KMS-11 (cell line): ENCODE data around the gene LIPM.

ENCODE experiments used
- H2AFZ ChIP-seq: fragments of 200-600 bp; sonication (generic); 2 replicates; pipeline ENCODE4 v1.6.1; 2016; ENCODE audit warnings: antibody characterized with exemption, mixed run types, low read depth
- H3K27ac ChIP-seq: fragments of 200-600 bp; sonication (generic); 2 replicates; pipeline ENCODE4 v1.6.1; 2016; ENCODE audit warnings: mild to moderate bottlenecking, mixed run types
- H3K27me3 ChIP-seq: fragments of 200-600 bp; sonication (generic); 2 replicates; pipeline ENCODE4 v1.6.1; 2017; ENCODE audit warnings: mild to moderate bottlenecking, low read depth, mixed run types, moderate library complexity; ENCODE audit not compliant: insufficient read depth
- H3K36me3 ChIP-seq: fragments of 200-600 bp; sonication (generic); 2 replicates; pipeline ENCODE4 v1.6.1; 2017; ENCODE audit warnings: mild to moderate bottlenecking, mixed run types; ENCODE audit not compliant: insufficient read depth
- H3K4me1 ChIP-seq: fragments of 200-600 bp; sonication (generic); 2 replicates; pipeline ENCODE4 v1.6.1; 2016; ENCODE audit warnings: mild to moderate bottlenecking, low read depth, mixed run types; ENCODE audit not compliant: poor library complexity, severe bottlenecking
- H3K4me2 ChIP-seq: fragments of 200-600 bp; sonication (generic); 2 replicates; pipeline ENCODE4 v1.7.0; 2016; ENCODE audit warnings: mild to moderate bottlenecking, mixed run types
- H3K4me3 ChIP-seq: fragments of 200-600 bp; sonication (generic); IDR thresholded peaks from 2 replicates; pipeline ENCODE4 v1.6.1; 2017; ENCODE audit warnings: low read depth, low read length, mixed read lengths; ENCODE audit not compliant: insufficient read depth
- H3K79me2 ChIP-seq: fragments of 200-600 bp; sonication (generic); 2 replicates; pipeline ENCODE4 v1.6.1; 2016; ENCODE audit warnings: low read depth, mixed run types; ENCODE audit not compliant: insufficient read depth
- H3K9ac ChIP-seq: fragments of 200-600 bp; sonication (generic); 2 replicates; pipeline ENCODE4 v1.6.1; 2016; ENCODE audit warnings: mild to moderate bottlenecking, mixed run types
- H4K20me1 ChIP-seq: fragments of 200-600 bp; sonication (generic); 2 replicates; pipeline ENCODE4 v1.6.1; 2016; ENCODE audit warnings: mild to moderate bottlenecking, mixed run types; ENCODE audit not compliant: insufficient read depth
- CTCF ChIP-seq: fragments of 200-600 bp; sonication (generic); conservative IDR thresholded peaks from 2 replicates; pipeline ENCODE4 v1.6.1; 2017; ENCODE audit warnings: low read depth, mild to moderate bottlenecking, antibody characterized with exemption, low read length, moderate library complexity, mixed read lengths

The LIPM gene

DNA sequence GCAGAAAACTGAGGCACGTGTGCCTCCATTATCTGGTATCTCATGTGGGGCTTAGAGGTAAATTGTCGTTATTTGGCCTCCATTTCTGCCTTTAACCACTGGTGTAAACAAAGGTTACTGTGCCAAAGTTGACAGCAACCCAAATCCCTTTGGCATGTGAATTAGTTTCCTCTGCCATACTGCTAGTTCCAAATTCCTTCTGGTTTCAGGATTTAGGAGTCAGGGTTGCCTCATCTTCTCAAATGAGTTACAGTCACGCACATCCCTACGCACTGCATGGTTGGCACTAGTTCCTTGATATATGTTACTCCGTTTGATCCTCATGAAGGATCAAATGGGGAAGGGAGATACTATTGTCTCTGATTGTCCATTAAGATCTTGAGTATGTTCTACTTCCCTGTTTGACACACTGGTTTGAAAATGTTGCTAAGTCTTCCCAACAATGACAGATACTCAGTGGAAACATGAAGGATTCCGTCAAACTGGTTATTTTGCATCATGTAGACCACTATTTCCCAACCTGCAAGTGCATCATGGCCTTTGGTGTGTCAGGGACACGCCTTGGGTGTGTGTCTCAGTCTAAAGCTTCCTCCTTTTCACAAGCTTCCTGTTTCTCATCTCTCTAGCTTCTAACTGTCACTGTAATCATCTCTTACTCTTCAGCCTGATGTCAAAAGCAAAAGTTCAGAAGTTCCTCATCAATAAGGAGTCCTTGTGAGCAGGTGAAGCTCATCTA is 43.0 kb upstream of the LIPM start, which contains the start of gene LIPN:
Gene LIPN, plus strand, starts transcription at position 655 of the 736 bp plus-strand sequence. CDS start 1,386 bp downstream, outside the sequence.
- Histone ChIP-seq H3K27me3 (no peaks in the 10 kb centered on the region), H3K4me3 (no peak within 1 kb of the TSS), H2AFZ (no peak within 1 kb of the TSS; the same call in 1 of the 2 replicates), H3K36me3 (no peaks in the 10 kb centered on the region), H3K79me2 (no peaks in the 10 kb centered on the region), H3K4me2 (no peak within 1 kb of the TSS), H3K27ac (no peak within 1 kb of the TSS), H3K9ac (no peak within 1 kb of the TSS), H4K20me1 (no peaks in the 10 kb centered on the region), H3K4me1 (no peaks in the 10 kb centered on the region)
- no peak for TF ChIP-seq CTCF

DNA sequence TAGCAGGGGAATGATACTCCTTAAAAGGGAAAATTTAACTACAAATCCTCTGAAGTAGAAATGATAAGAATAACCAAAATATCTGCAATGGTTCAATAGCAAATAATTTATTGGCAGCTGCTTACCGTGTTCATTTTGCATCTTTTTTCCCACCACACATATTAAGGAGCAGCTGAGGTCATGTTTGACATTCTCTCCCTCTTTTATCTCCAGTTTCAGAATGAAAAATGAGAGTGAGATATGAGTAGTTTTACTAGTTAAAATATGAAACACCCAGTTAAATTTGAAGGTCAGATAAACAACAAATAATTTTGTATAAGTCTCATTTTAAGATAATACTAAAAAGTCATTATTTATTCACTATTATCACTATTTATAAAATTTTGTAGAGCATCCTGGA is 39.6 kb upstream of the LIPM start:
- Histone ChIP-seq H3K4me2 (no peak overlapping the region), H3K4me3 (no peak overlapping the region), H2AFZ (no peak overlapping the region), H3K9ac (no peak overlapping the region), H3K79me2 (no peaks in the 10 kb centered on the region), H3K4me1 (no peaks in the 10 kb centered on the region), H3K27ac (no peak overlapping the region), H3K36me3 (no peaks in the 10 kb centered on the region), H4K20me1 (no peaks in the 10 kb centered on the region), H3K27me3 (no peaks in the 10 kb centered on the region)
- TF ChIP-seq CTCF = no peak

GRCh38 chr10:88763441-88763840 is 39.1 kb upstream of the LIPM start:
- no peak for TF ChIP-seq CTCF
- Histone ChIP-seq H3K4me1 (no peaks in the 10 kb centered on the region), H3K36me3 (no peaks in the 10 kb centered on the region), H2AFZ (no peak overlapping the region), H3K27ac (no peak overlapping the region), H3K27me3 (no peaks in the 10 kb centered on the region), H3K9ac (no peak overlapping the region), H3K79me2 (no peaks in the 10 kb centered on the region), H3K4me3 (no peak overlapping the region), H3K4me2 (no peak overlapping the region), H4K20me1 (no peaks in the 10 kb centered on the region)

GRCh38 chr10:88764110-88764509 is 38.4 kb upstream of the LIPM start:
- no peaks in the 10 kb centered on the region for H3K36me3 ChIP-seq
- H4K20me1 ChIP-seq = no peaks in the 10 kb centered on the region
- H2AFZ ChIP-seq = no peak overlapping the region
- H3K4me3 ChIP-seq = no peak overlapping the region
- H3K4me1 ChIP-seq = no peaks in the 10 kb centered on the region
- no peak overlapping the region for H3K4me2 ChIP-seq
- H3K27me3 ChIP-seq = no peaks in the 10 kb centered on the region
- no peaks in the 10 kb centered on the region for H3K79me2 ChIP-seq
- no peak overlapping the region for H3K9ac ChIP-seq
- TF ChIP-seq CTCF = no peak
- H3K27ac ChIP-seq = no peak overlapping the region
